ENCODE data around the gene URAD.
"Not testable (repeated sequence)": the region's sequence is repeated elsewhere in the genome, so short reads cannot be mapped to it uniquely, and the experiment has no call there.

The URAD gene, protein sequence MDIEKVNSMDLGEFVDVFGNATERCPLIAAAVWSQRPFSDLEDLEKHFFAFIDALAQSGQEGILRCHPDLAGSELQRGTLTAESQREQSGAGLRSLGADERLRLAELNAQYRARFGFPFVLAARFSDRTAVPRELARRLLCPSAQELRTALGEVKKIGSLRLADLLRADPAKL

GRCh38 chr13:27988520-27988919 is at the start of gene URAD:
Gene URAD (minus strand): TSS chr13:27988693. CDS start chr13:27988637, 56 bp downstream.
- DNase-seq (ENCODE audit: low read depth): no peak

- no peak for DNase-seq (ENCODE audit: low read depth)
These were observed 48.9 kb upstream of the URAD start for GRCh38 chr13:28037399-28037798.

GRCh38 chr13:28035146-28035782 is 46.8 kb upstream of the URAD start:
- no peak for DNase-seq (ENCODE audit: low read depth)

DNA sequence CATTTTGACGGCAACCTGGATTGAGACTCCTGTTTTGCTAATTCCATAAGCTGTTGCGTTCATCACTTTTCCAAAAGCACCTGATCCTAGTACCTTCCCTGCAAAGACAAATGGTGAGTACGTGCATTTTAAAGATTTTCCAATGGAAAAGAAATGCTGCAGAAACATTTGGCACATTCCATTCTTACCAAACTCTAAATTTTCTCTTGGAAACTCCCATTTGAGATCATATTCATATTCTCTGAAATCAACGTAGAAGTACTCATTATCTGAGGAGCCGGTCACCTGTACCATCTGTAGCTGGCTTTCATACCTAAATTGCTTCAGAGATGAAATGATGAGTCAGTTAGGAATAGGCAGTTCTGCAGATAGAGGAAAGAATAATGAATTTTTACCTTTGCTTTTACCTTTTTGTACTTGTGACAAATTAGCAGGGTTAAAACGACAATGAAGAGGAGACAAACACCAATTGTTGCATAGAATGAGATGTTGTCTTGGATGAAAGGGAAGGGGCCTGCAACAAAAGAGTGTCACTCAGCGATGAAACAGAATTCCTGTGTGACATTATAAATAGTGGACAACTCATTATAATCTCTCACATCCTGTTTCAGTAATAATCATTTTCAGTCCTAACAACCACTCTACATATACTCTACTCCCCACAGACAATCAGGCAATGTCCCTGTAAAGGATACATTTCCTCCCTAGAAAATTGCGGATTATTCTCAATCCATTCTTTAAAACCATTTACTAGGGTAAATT is 45.6 kb upstream of the URAD start:
- DNase-seq (ENCODE audit: low read depth): no peak

DNA sequence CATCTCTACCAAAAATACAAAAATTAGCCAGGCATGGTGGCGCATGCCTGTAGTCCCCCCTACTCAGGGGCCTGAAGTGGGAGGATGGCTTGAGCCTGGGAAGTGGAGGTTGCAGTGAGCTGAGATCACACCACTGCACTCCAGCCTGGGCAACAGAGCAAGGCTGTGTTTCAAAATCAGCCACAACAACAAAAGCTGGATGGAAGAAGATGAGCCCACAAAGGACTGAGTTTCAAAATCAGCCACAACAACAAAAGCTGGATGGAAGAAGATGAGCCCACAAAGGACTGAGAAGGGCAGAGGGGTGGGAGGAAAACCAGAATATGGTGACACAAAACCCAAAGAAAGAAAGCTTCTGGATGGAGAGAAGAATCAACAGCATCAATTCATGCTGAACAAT is 43.9 kb upstream of the URAD start:
- DNase-seq (ENCODE audit: low read depth): not testable (repeated sequence)

DNA sequence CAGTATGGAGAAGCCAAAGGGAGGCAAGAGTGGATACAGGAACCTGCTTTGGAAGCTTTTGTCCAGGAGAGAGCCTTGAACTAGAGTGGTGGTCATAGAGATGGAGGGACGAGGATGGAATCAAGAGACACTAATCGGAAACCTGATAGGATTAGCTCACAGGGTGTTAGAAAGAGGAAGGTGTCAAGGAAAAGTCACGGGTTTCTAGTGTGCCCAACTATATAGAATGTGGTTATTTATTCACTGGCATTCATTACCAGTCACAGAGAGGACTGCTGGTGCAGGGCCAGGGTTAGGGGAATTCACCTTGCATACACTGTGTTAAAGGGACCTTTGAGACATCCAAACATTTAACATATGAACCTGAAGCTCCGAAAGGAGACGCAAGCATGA is 43.4 kb upstream of the URAD start:
- no peak for DNase-seq (ENCODE audit: low read depth)

DNA sequence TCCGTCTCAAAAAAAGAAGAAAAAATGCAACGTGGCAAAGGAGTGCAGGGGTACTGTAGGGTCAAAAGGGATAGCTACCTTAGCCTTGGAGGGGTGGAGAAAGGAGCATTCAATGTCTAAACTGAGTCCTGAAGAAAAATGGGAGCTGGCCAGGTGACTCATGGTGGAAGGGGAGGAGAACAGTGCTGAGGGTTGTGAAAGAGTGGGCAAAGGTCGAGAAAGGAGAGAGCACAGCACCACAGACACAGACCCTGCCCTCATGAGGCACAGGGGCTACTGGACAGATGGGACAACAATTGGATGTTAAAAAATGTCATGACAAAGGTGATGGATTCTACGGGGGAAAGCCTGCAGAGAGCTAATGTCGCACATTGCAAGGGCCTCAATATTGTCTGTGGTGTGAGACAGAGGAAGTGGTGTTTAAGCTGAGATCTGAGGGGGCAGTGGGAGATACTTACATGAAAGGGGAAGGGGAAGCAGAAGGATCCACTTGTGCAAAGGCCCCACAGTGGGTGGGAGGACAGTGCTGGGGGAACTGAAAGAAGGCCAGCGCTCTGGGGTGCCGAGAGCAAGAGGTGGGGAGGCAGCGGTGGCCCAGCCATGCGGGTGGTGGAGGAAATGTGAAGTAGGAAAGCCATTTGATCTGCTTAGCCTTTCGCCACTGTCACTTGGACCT is 42.9 kb upstream of the URAD start:
- DNase-seq (ENCODE audit: low read depth): no peak

DNA sequence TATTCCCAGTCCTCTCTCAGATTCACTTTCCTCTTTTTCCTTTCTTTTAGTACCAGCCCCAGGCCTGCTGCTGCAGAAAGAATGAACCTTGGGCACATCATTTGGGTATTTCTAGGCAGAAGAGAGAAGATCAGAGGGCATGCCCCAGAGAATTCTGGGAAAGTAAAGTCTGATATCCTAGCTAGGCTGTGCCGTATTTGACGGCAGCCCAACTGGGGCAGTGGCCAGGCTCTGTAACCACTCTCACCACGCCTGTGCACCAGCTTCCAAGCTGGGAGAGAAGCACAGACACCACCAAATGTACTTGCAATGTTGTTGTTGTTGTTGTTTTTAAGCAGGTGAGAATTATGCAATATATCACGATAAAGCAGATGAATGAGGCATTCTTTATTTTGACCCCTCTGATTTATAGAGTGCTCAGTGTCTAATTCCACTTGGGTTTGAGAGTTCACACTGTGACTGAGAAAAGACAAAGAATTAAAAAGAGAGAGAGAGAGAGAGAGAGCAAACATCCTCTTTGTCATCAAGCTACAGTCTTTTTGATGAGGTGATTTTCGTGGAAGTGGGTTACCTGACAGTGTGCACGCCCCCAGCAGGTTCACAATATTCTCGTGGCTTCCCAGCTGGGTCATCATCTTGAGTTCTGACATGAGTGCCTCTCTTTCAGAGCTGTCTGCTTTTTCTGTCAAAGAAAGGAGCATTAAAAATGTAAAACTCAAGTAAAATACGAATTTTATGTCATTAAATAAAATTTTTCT is 39.3 kb upstream of the URAD start:
- no peak for DNase-seq (ENCODE audit: low read depth)

- no peak for DNase-seq (ENCODE audit: low read depth)
These were observed 38.6 kb upstream of the URAD start for GRCh38 chr13:28027071-28027470.

GRCh38 chr13:28026508-28026907 is 38.0 kb upstream of the URAD start:
- no peak for DNase-seq (ENCODE audit: low read depth)

DNA sequence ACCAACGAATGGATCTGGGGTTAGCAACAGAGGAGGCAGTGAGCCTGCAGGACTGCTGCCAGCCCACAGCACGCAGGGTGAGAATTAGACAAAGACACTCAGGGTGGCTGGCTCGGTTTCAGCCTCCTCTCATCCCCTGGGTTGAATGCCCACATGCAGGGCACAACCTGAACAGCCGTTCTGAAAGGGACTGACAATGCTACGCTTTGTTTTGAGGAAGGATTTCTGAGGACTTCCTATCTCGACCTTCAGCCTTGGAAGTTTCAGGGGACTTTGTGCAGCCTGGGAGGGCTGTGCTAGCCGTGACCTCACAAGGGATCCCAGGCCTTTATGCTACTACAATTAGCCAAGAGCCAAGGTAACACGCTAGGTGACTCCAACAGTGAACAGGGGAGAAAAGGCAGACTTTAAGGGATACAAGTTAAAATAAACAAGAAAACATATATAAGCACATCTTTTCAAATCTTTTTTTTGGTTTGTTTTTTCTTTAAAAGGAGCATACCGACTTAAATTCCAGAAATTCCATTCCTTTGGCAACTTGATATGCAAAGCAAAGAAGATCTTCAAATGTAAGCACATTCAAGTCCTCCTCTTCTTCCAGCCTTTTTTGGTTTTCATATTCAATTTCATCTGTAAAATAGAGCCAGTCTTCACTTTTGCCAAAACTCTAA is 34.5 kb upstream of the URAD start:
- no peak for DNase-seq (ENCODE audit: low read depth)

DNA sequence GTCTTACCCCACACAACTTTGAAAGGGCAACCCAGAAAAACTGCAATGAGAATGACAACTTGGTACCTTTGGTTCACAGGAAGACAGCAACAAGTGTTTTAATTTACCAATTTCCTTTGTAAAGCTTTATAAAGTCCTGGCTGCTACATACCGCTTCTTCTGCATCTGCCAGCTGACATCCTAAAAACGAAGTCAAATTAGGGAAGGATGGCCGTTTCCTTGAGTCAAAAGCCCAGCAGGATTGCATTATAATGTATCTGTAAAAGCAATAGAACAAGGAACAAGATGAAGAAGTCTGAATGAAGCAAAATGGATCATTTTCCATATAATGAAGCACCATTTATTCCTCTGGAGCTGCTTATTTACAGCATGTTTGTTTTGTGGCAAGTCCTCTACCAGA is 25.8 kb upstream of the URAD start:
- DNase-seq (ENCODE audit: low read depth): no peak

GRCh38 chr13:28013482-28013881 is 25.0 kb upstream of the URAD start:
- no peak for DNase-seq (ENCODE audit: low read depth)

DNA sequence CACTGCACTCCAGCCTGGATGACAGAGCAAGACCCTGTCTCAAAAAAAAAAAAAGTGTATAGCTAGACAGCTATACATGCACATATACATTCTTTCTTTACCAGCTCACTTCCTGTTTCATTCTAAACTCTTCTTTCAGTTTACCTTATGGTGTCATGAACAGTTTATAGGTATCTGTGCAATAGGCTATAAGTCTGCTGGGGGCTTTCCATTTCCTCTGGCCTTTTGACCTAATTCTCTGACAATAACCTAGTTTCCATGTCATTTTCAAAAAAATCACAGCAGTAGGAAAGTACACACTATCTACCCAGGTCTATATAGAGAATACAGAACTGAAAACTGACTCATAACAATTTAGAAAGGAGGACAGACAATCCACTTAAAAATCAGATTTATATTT is 24.4 kb upstream of the URAD start:
- no peak for DNase-seq (ENCODE audit: low read depth)

- no peak for DNase-seq (ENCODE audit: low read depth)
These were observed 23.9 kb upstream of the URAD start for GRCh38 chr13:28012383-28012782.

DNA sequence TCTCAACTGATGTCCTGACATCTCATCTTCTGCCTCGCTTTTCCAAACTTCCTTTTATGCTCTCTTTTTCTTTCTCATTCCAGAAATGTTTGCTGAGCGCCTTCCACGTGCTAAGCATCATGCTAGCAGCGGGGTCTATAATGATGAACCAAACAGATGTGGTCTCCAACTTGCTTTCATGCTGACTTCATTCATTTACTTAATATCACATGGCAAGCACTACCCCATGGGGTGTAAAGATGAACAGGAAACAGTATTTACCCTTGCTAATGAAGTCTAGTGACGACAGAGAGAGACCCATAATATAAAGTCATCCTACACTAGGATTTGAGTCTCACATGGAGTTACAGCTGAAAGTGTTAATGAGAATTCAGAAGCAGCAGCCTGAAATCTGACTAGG is 21.6 kb upstream of the URAD start:
- no peak for DNase-seq (ENCODE audit: low read depth)

DNA sequence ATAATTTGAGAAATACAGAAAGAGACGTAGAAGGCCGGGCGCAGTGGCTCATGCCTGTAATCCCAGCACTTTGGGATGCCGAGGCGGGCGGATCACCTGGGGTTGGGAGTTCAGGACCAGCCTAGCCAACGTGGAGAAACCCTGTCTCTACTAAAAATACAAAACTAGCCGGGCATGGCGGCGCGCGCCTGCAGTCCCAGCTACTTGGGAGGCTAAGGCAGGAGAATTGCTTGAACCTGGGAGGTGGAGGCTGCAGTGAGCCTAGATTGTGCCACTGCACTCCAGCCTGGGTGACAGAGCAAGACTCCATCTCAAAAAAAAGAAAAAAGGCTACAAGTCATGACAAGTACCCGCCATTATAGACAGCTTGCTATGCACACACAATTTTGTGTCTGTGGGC is 16.5 kb upstream of the URAD start:
- DNase-seq (ENCODE audit: low read depth): not testable (repeated sequence)

GRCh38 chr13:28002886-28003698 is 14.6 kb upstream of the URAD start:
- DNase-seq (ENCODE audit: low read depth): no peak

GRCh38 chr13:28001837-28002473 is 13.5 kb upstream of the URAD start:
- DNase-seq (ENCODE audit: low read depth): no peak

DNA sequence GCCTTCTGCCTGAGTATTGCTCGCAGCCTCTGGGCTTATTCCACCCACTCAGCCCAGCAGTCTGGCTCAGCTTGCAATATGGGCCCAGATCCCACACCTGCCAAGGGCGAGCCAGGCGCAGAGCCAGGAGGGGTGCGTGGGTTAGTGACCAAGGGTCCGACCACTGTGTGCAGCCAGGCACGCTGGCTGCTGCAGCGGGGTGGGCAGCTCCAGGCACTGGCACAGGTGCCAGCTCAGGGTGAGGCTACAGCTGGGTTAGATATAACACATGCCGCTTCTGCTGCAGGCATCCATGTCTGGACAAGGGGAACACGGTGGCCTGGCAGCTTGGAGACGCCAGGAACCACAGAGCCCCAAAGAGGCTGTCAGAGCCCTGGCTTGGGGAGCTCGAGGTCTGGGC is 12.6 kb upstream of the URAD start:
- no peak for DNase-seq (ENCODE audit: low read depth)
